Coronary artery (tissue), 2 donors: ENCODE measurements around the gene FYN.

ENCODE experiments used
- DNase-seq: peaks from one replicate; pipeline ENCODE4 v3.0.0-alpha.2; 2017; ENCODE audit warnings: low spot score
- H3K27ac ChIP-seq, 2 donors: fragments of 200-600 bp; sonication (generic); one replicate each; pipeline ENCODE4 v1.5.1; 2016 to 2019
- H3K4me3 ChIP-seq: fragments of 200-600 bp; sonication (generic); 2 replicates; pipeline ENCODE4 v1.5.1; 2016; ENCODE audit warnings: mild to moderate bottlenecking, moderate library complexity
- TF ChIP-seq, protein P1 (sequence below): fragments of 200-600 bp; sonication (generic); IDR thresholded peaks from one replicate; pipeline ENCODE4 v1.5.1; 2019; ENCODE audit warnings: antibody characterized with exemption

The FYN gene

DNA sequence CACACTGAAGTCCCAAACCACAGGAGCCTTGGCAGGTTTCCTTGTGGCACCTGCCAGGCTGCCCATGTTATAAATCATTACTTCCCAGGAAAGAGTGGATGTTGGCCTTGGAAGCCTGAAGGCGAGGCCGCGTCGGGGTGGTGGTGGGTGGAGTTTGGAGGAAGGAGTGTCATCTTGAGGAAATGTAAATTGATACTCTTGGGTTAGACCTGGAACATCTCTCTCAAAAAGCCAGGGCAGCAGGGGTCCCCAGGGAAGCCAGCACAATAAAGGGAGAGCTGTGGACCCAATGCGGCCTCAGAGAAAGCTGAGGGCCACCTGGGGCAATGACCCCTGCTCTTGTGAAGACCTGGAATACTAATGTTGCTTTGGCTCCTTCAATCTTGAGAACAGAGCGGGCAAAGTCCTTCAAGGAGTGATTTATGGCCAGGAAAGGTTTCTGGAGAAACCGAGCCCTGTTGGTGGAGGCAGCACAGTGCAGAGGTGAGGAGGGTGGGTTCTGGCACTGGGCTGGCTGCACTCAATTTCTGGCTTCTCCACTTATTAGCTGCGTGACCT, 241.3 kb downstream of the FYN start:
- no peak overlapping the region for H3K4me3 ChIP-seq
- no peak for DNase-seq

DNA sequence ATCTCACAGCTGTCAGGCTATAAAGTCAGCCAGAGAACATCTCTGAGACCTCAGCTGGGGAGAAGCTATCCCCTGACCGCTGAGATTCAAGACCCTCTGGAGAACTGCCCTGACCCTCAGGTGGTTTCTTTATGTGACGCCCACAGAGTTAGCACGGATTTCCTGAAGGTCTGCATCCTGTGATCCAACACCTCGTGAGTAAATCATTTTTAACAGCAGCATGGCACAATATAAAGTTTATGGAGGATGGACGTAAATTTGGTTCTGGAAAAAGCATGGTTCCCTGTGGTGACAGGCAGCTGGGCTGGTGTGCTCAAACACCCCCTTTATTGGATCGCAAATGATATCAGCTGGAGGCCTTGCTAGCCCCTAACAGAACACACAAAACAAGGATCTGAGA, 242.2 kb downstream of the FYN start:
- no peak for DNase-seq
- TF ChIP-seq, protein P1, sequence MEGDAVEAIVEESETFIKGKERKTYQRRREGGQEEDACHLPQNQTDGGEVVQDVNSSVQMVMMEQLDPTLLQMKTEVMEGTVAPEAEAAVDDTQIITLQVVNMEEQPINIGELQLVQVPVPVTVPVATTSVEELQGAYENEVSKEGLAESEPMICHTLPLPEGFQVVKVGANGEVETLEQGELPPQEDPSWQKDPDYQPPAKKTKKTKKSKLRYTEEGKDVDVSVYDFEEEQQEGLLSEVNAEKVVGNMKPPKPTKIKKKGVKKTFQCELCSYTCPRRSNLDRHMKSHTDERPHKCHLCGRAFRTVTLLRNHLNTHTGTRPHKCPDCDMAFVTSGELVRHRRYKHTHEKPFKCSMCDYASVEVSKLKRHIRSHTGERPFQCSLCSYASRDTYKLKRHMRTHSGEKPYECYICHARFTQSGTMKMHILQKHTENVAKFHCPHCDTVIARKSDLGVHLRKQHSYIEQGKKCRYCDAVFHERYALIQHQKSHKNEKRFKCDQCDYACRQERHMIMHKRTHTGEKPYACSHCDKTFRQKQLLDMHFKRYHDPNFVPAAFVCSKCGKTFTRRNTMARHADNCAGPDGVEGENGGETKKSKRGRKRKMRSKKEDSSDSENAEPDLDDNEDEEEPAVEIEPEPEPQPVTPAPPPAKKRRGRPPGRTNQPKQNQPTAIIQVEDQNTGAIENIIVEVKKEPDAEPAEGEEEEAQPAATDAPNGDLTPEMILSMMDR = no peak
- H3K27ac ChIP-seq = no peak overlapping the region

More for the DNA sequence above, 241.3 kb downstream of the FYN start:
- TF ChIP-seq, protein P1 = no peak
- H3K27ac ChIP-seq = no peak overlapping the region

DNA sequence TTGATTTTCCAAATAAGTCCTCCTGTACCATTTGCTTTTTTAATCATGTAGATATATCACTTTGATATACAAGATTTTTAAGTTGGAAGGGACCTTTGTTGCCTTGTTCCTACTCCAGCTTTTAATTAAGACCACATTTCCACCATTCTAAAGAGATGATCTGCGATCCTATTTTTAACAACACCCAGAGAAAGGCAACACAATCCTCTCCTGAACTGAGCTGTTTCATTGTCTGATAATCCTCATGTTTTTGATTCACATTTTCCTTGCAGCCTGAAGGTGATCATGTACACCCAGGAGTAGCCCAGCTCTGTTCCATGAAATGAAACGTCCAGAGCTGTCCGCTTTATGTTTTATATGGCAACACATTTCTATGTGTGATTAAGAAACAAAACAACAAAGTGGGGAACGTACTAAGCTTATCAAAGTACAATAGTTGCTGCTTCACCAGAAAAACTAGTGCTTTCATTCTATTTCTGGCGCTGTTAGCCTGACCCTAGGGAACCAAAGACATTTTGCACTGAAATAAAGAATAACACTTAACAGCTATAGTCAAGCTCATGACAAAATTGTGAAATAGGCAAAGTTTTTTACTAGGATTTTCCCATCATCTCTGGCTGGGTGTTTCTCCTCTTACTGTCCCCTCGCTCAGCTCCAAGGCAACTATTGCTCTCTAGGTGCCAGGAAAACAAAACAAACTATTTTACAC, 245.0 kb downstream of the FYN start:
- TF ChIP-seq, protein P1 = no peak
- H3K27ac ChIP-seq = peak overlapping the region; percentile 35 to 62
- no peak for DNase-seq
- no peak overlapping the region for H3K4me3 ChIP-seq

More for the DNA sequence above, 242.2 kb downstream of the FYN start:
- no peak overlapping the region for H3K4me3 ChIP-seq

DNA sequence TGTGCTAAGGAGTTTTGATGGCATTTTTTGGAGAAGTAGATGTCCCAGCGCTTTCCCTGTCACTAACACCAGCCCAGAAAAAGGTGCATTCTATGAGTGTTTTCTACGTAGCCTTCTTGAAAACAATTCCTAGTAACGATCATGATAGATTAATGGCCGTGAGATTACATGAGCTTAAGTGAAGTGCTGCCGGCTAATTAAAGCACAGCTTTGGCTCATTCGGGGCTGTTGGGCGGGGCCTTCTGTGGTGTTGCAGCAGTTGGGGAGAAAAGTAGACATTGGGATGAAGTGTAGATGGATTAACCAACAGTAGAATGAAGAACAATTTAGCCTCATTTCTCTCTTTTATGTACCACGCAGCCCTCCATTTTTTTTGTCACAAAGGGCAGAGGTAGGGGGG, 246.8 kb downstream of the FYN start:
- DNase-seq = no peak
- TF ChIP-seq, protein P1 = no peak
- Histone ChIP-seq H3K27ac (peak overlapping the region; percentile 71 to 80), H3K4me3 (peak overlapping the region; percentile 56)

DNA sequence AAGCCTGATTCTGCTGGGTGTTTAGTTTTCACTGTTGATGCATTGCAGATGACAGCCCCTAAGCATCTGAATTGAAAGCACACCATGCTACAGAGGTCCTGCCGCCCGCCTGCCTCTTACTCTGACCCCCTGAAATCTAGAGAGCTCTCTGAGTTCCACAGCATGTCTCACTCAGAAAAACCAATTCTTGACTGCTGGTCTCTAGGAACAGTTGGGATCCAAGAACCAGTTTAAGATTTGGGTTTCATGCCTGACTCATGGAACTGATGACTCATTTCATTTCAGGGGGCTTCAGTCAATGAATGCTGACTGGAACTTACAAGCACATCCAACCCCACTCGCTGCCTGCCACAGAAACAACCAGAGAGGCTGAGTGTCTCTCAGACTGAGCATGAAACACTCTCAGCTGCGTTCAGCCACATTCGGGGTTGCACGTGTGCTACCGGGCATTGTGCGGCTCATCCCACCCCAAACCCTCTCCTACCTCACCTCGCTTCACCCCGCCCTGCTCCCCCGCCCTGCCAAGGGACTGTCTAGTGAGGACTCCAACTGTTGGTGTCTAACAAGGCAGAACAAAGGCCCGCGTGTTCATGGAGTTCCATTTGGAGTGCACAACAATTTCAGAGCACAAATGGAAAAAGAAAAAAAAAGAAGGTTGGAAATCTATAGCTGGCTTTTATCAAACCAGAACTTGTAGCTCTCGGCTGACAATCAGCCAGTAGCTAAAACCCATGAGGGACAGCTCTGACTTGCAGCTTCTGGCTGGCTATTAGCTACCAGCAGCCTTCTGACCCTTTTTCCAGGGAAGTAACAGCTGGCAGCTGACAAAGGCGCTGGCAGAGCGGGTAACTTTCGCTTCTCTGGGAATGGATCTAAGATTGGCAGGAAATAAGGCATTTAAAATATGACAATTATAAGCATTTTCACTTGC, 247.5 kb downstream of the FYN start:
- TF ChIP-seq, protein P1 = no peak
- H3K4me3 ChIP-seq = peak overlapping the region; percentile 56
- DNase-seq = no peak
- H3K27ac ChIP-seq = peak overlapping the region; percentile 71 to 80

DNA sequence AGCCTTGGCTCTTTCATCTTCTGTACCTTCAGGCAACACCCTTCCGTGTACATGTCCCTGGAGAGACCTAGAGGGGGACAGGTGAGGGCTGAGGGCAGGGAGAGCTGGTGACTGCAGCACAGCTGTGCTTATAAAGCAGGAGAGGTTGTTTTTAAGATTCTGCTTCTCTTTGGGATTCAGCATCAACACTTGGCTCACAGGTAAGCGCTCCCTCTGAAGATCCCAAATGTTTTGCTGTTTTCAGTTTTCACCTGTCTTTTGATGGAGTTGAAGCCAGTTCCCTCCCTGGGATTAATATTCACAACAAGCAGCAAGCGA, 248.2 kb downstream of the FYN start:
- Histone ChIP-seq H3K27ac (peak overlapping the region; percentile 71 to 80), H3K4me3 (no peak overlapping the region)
- DNase-seq = no peak
- TF ChIP-seq, protein P1 = no peak
